NCI-H146 treated with DMSO at 0.1 percent for 48 hours (cell line): ENCODE data around the gene PPIC.
"Not testable (repeated sequence)": the region's sequence is repeated elsewhere in the genome, so short reads cannot be mapped to it uniquely, and the experiment has no call there.

Experiments used
- DNase-seq: peaks from one replicate; lab custom pipeline; 2025; ENCODE audit not compliant: unreplicated experiment; lab: John Stamatoyannopoulos, UW

The PPIC gene

DNA sequence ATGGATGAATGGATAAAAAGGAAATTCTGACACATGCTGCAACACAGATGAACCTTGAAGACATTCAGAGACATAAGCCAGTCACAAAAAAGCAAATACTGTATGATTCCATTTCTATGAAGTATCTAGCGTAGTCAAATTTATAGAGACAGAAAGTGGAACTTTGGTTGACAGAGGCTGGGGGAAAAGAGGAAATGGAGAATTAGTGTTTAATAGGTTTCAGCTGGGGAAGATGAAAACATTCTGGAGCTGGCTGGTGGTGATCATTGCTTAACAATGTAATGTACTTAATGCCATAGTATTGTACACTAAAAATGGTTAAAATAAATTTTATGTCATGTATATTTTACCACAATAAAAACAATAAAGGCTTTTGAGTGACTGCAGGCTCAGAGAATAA, 24.2 kb downstream of the PPIC start:
- DNase-seq = no peak

- DNase-seq = no peak
These were observed 28.8 kb downstream of the PPIC start for GRCh38 chr5:123007754-123008153.

DNA sequence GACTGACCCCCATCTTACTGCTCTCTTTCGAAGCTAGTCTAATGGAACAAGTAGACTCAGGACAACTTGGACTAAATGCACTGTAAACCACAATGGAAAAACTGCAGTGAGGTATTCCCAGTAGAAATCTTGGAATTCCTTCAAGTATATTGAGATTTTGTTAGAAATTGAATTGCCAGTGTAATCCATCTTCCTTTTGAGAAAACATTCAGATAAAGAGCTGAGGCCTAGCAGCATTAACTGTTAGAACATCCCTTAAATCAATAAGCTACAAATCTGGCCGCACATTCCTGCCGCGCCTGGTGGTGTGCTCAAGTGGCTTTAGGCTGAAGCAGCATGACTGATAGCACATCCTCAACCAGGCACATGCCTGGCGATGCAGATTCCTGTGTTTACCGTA, 29.3 kb downstream of the PPIC start:
- DNase-seq = no peak

GRCh38 chr5:123001808-123002207, 34.7 kb downstream of the PPIC start:
- DNase-seq = no peak

DNA sequence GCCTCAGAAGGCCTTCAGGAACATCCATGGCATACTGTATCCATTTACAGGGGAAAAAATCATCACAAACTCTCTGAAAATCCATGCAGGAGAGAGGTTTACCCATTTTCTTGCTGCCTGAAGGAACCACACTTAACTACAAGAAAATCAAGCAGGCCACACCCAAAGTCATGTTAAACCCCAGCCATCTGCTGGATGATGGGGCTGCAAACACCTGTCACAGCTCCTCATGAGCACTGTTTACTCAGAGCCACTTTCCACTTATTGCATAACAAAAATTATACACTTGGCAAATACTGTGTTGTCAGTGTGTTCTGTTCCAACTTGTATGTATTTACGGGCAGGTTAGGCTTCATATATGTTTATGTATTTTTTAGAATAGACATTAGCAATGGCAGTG, 35.8 kb downstream of the PPIC start:
- DNase-seq = no peak

GRCh38 chr5:122999947-123000563, 36.5 kb downstream of the PPIC start:
- no peak for DNase-seq

GRCh38 chr5:122997294-122997693, 39.2 kb downstream of the PPIC start:
- no peak for DNase-seq

GRCh38 chr5:122996091-122996490, 40.4 kb downstream of the PPIC start:
- no peak for DNase-seq

GRCh38 chr5:122985954-122986721, 50.4 kb downstream of the PPIC start:
- DNase-seq = no peak

- DNase-seq = no peak
These were observed 51.4 kb downstream of the PPIC start for GRCh38 chr5:122985006-122985700.

DNA sequence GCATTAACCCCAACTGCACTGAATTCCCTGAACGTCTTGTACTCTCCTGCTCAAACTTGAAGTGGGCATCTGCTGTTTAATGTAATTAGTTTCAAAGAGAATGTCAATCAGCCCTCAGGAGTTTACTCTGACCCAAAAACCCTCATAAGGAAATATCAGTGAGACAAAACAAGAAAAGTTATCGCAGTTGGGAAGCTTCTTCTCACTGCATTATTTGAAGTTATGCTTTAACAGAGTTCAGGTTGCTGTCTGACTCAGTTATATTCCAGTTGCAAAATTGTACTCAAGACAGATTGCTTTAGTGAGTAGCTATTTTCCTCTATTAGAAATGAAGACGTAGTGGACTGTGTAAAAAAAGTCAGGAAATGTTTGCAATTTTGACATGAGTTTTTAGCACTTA, 52.1 kb downstream of the PPIC start:
- DNase-seq = no peak

DNA sequence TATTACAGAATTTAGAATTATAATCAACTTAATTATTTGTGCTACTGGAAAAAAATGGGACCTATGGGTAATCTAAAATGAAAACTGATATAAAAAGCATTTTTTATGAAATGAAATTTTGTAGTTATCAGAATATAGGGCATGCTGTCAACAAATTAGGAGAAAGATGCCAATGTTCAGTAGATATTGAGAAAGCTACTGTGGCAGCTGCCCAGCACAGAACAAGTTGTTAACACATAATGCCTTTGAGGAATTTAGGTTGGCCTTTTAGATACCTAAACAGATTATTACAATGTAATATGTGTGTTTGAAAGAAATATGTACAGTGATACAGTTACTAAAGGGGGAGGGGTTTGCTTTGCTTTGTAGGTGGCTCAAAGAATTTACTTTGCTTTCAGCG, 54.1 kb downstream of the PPIC start:
- no peak for DNase-seq

GRCh38 chr5:122981846-122982245, 54.7 kb downstream of the PPIC start:
- no peak for DNase-seq

- no peak for DNase-seq
These were observed 57.8 kb downstream of the PPIC start for GRCh38 chr5:122978644-122979297.

DNA sequence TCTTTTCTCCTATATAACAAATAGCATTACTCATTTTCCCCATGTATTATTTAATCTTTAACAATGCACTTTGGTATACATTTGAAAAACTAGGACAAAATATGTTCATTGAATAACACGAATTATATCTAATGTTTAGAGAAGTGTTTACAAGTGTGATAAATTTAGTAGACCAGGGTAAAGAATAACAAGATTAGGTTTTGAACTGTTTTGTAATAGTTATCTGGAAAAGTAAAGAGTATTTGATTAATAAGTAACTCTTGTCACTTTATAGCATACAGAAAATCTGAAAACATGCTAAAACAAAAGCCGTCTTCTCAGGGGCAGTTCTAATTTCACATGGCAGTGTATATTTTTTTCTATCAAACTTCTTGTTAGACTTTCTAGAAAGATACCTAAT, 58.5 kb downstream of the PPIC start:
- no peak for DNase-seq

- DNase-seq = no peak
These were observed 59.2 kb downstream of the PPIC start for GRCh38 chr5:122977319-122977718.

DNA sequence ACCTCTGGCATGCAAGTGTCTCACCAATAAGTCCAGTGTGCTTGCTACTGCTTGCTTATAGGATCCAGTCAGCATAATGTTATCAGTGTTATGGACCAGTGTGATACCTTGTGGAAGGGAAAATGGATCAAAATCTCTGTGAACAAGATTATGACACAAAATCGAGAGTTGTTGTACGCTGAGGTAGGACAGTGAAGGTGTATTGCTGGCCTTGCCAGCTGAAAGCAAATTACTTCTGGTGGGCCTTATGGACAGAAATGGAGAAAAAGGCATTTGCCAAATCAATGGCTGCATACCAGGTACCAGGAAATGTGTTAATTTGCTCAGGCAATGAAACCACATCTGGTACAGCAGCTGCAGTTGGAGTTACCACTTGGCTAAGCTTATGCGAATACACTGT, 62.3 kb downstream of the PPIC start:
- not testable (repeated sequence) for DNase-seq

GRCh38 chr5:122973759-122974158, 62.8 kb downstream of the PPIC start:
- not testable (repeated sequence) for DNase-seq
